ENCODE results near the gene SP100.
"Not testable (repeated sequence)": the region's sequence is repeated elsewhere in the genome, so short reads cannot be mapped to it uniquely, and the experiment has no call there.

The SP100 gene

DNA sequence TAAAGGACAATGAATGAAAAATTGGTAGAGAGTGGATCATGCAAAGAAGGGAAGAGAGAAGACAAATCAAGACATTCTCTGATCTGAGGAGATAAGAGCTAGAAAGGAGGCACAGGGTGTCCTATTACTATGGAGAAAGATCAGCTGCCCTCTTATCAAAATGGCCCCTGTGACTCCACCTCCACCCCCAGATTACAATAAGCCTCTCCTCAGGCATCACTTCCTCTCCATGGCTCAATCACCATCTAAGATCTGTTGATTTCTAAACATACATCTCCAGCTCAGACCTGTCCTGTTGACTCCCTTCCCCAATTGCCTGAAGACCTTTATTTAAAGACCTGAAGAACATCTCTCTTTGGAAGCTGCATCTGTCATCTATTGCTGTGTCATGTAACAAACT is 43.2 kb downstream of the SP100 start:
- DNase-seq (ENCODE audit: low spot score) = no peak

DNA sequence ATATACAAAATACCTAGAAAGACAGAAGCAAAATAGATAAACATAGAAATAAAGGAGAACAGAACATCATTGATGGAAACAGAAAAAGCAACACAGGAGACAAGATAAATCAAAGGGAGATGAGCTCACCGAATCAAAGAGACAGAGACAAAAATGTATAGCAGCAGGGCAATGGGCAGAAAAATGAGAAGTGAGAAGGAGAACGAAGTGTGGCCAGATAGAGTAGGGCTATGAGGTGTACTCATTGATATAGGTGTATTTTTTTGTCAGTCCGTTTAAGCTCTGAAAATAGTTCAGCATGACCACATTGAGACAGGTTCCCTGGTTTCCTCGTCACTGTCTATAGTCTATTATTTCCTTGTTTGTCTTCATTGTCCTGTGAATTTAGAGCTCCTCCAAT is 55.1 kb downstream of the SP100 start:
- DNase-seq (ENCODE audit: low spot score) = no peak

DNA sequence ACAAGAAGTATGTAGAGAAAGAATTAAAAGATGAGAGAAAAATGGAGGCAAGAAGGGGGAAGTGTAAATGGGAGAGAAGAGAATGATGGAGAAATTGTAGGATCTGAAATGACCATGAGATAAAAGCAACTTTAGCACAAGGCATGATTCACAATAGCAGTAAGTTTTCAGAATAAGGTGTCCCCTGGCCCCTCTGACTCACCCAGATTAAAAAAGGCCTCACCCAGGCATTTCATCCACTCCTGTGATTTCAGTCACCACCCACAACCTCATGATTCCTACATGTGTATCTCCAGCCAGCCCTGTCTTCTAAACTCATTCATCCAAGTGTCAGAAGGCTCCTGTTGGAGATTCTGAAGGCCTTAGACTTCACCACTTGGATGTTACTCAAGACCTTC is 56.6 kb downstream of the SP100 start:
- DNase-seq (ENCODE audit: low spot score) = no peak

- DNase-seq (ENCODE audit: low spot score) = no peak
Measured at GRCh38 chr2:230473378-230473777, 57.4 kb downstream of the SP100 start.

GRCh38 chr2:230475143-230475542 is 59.1 kb downstream of the SP100 start:
- no peak for DNase-seq (ENCODE audit: low spot score)

- DNase-seq (ENCODE audit: low spot score) = no peak
Measured at GRCh38 chr2:230485801-230486341, 69.9 kb downstream of the SP100 start.

DNA sequence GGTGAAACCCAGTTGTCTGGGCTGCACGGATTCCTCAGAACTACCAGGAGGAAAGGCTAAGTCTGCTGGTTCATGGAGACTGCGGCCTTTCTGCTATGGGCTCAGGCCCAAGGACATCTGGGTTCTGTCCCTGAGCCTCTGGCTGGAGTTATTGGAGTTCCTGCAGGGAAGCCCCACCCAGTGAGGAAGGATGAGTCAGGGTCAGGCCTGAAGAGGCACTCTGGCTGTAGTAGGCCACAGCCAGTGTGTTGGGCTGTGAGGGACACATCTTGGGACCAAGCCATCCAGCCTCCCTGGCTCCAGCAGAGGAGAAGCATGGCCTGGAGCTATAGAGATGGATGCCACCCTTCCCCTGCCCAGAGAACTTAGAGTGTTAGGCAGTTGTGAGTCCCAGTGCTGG is 75.2 kb downstream of the SP100 start:
- DNase-seq (ENCODE audit: low spot score) = not testable (repeated sequence)

DNA sequence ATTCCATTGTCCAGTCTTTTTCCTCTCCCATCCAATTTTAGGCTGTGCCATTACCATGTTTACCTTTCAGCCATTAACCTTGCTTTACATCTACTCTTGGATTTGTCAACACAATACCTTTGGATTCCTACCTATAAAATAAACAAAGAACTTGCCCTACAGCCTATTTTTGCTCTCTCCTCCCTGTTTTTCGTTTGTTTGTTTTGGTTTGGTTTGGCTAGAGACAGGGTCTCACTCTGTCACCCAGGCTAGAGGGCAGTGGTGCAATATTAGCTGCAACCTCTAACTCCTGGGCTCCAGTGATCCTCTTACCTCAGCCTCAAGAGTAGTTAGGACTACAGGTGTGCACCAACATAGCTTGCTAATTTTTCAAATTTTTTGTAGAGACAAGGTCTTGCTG is 76.1 kb downstream of the SP100 start:
- no peak for DNase-seq (ENCODE audit: low spot score)

DNA sequence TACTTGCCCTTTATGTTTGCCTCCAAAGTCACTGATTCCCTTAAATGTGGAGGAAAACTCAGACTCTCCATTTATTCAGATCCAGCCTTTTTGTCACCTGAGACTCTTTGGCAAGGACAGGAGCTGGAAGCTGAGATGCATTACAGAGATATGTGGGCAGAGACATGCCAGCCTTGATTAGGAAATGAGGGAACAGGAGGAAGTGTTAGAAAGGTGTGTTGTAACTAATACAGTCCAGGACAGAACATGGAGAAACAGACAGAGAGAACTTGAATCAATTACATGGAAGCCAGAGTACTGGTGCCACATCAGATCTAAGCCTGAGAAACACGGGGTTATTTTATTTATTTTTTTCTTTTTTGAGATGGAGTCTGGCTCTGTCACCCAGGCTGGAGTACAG is 79.0 kb downstream of the SP100 start:
- DNase-seq (ENCODE audit: low spot score) = no peak

- DNase-seq (ENCODE audit: low spot score) = no peak
Measured at GRCh38 chr2:230496891-230497290, 80.9 kb downstream of the SP100 start.

DNA sequence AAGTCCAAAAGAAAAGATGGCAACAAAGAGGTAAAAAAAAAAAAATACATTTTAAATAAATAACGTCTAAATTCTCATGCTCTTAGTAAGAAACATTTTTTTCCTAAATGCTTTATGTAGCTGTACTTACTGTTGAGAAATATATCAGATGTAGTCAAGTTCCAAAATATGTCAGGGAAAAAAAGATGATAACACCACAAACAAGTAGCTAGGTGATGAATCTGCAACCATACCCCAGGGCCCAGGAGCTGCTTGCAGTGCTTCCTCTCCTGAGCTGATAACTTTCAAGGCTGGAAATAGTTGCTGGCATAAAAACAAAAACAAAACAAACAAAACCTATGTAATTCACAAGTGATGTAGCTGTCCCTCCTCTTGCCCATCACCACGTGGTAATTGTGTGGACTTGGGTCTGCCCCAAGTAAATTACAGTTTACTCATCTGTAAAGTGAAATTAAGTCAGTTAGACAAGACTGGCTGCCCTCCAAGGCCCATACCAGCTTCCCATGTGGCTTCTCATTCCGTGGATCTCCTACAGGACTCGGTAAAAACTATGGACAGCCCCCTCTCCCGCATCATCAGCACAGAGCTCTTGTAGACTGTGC is 82.6 kb downstream of the SP100 start:
- no peak for DNase-seq (ENCODE audit: low spot score)

DNA sequence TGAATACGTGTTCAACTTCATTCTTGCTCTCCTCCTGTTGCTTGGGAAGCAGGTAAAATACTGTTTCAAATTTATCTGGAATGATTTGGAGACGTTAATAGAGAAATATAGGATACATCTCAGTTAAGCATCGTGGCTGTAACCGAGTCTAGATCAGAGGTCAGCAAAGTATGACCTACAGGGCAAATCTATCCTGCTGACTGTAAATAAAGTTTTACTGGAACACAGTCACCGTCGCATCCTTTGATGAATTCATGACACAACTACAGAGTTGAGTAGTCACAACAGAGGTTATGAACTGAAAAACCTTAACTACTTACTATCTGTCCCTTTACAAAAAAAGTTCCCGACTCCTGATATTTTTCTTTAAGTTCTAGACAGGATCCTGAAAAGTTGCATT is 86.6 kb downstream of the SP100 start:
- no peak for DNase-seq (ENCODE audit: low spot score)

- DNase-seq (ENCODE audit: low spot score) = no peak
Measured at GRCh38 chr2:230503798-230504197, 87.8 kb downstream of the SP100 start.

GRCh38 chr2:230505162-230505561 is 89.2 kb downstream of the SP100 start:
- no peak for DNase-seq (ENCODE audit: low spot score)

GRCh38 chr2:230512955-230513748 is 97.2 kb downstream of the SP100 start:
- no peak for DNase-seq (ENCODE audit: low spot score)

DNA sequence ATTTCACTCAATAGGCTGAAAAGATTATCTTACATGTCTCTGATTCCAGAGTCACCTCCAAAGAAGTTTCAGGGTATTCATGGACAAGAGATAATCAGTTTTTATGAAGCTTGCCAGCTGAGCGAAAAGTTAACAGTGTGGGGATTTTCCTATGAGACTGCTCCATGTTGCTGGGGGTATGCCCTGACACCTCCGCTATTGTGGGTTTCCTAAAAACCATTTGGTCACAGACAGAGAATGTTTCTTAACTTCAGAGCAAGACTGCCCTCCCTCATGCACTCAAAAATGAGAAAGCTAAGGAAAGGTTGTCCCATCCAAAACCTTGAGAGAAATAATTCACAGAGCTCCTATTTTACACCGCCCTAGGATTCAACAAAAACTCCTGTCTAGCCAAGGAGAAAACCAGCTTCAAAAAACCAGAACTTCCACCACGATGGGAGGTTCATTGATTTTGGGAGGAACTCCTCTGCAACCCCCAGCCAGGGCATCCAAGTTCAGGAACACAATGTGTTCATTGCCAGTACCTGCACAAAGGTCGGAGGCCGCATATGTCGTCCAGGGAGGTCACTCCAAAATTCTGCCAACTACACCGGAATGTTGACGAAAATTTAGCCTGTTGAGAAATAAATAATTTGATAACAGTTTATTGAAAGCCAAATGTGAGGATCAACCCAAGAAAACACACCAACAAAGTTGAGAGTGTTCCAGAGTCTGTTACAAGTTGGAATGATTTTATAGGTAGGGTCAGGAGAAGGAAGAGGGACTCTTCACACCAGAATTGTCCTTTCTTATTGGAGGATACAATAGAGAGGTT is 104.3 kb downstream of the SP100 start:
- DNase-seq (ENCODE audit: low spot score) = no peak

DNA sequence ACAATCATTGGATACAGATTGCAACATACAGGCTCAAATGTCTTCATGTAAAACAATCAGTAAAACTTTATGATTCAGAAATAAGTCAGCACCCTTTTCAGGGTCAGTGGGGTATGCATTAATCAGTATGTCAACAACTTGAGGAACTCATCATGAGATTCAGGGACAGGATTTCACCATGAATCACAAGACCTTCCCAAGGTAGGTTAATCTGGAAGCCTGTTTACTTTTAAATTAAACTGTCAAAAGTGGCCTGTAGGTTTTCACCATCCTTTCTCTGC is 104.8 kb downstream of the SP100 start:
- no peak for DNase-seq (ENCODE audit: low spot score)

DNA sequence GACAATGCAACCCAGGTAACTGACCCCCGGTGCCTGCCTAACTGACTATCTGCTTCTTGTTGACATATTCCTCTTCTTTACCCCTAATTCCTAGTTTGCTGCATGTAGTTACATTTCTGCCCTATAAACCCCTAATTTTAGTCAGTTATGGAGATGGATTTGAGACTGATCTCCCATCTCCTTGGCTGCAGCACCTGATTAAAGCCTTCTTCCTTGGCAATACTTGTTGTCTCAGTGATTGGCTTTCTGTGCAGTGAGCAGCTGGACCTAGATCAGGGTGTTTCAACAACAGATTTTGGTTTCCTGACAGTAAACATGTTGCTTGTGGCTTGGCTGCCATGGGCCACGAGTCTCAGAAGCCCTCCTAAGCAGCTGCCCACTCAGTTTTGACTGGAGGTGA is 105.4 kb downstream of the SP100 start:
- no peak for DNase-seq (ENCODE audit: low spot score)

DNA sequence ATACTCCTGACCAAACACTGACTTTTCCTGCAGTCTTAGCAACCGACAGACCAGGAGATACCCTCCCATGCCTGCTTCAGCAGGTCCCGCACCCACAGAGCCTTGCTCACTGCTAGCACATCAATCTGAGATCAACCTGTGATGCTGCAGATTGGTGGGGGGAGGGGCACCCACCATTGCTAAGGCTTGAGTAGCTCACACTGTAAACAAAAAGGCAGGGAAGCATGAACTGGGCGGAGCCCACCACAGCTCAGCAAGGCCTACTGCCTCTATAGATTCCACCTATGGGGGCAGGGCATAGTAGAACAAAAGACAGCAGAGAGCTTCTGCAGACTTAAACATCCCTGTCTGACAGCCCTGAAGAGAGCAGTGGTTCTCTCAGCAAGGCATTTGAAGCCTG is 109.7 kb downstream of the SP100 start:
- DNase-seq (ENCODE audit: low spot score) = no peak

- DNase-seq (ENCODE audit: low spot score) = no peak
Measured at GRCh38 chr2:230537531-230537976, 121.6 kb downstream of the SP100 start.

DNA sequence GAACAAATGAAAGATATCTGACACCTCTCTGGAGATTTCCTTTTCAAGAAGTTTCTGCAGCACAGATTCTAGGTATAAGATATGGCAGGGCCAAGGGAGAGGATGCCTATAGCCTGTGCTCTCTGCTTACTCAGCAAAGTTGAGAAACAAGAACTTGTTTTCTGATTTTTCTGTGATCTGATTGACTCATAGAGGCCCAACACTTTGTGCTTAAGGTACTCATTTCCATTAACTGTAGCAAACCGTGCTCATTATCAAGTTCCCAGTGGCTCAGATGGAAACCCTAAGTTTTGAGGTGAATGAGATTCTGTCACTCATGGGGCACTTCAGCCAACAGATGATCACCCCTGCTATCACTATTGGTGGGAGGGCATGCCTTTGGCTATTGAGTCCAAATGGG is 124.3 kb downstream of the SP100 start:
- DNase-seq (ENCODE audit: low spot score) = no peak

- DNase-seq (ENCODE audit: low spot score) = no peak
Measured at GRCh38 chr2:230541934-230542380, 126.0 kb downstream of the SP100 start.

GRCh38 chr2:230542751-230543150 is 126.8 kb downstream of the SP100 start:
- DNase-seq (ENCODE audit: low spot score) = no peak
